Measurements from ENCODE around the gene P3H2.
A peak's percentile ranks its signal among the peaks of the same experiment; 100 is the strongest.

Gene P3H2

GRCh38 chr3:189950258-189950657 lies 170.4 kb downstream of the P3H2 start:
- Histone ChIP-seq H3K27ac (peak overlapping the region; percentile 98), H3K9me3 (ENCODE audit: low read depth, low read length) (no peaks in the 10 kb centered on the region; the same call in 1 of the 2 replicates), H3K36me3 (ENCODE audit: insufficient read depth, low read length) (peaks cover 8% of the 10 kb centered on the region; the same call in 1 of the 2 replicates), H3K4me3 (no peak overlapping the region), H3K9ac (ENCODE audit: insufficient read length) (peak overlapping the region; percentile 30)
- peak; percentile 12 for TF ChIP-seq FOXP2 (optimal IDR thresholded peaks at IDR 0.05; ENCODE audit: control extremely low read depth, extremely low read length, insufficient read depth)
- no peak for TF ChIP-seq POLR2AphosphoS5 (IDR thresholded peaks at IDR 0.05; ENCODE audit: borderline replicate concordance, low read depth, low read length)
- no peak for DNase-seq (ENCODE audit: low read depth, low spot score)

GRCh38 chr3:189949580-189949979 lies 171.1 kb downstream of the P3H2 start:
- Histone ChIP-seq H3K9ac (ENCODE audit: insufficient read length) (peak overlapping the region; percentile 30), H3K9me3 (ENCODE audit: low read depth, low read length) (no peaks in the 10 kb centered on the region; the same call in 1 of the 2 replicates)
- TF ChIP-seq POLR2AphosphoS5 (IDR thresholded peaks at IDR 0.05; ENCODE audit: borderline replicate concordance, low read depth, low read length) (no peak), FOXP2 (optimal IDR thresholded peaks at IDR 0.05; ENCODE audit: control extremely low read depth, extremely low read length, insufficient read depth) (no peak), EZH2 (IDR thresholded peaks at IDR 0.05) (no peak)

GRCh38 chr3:189948724-189949045 lies 172.0 kb downstream of the P3H2 start:
- Histone ChIP-seq H3K4me3 (no peak overlapping the region), H3K9me3 (ENCODE audit: low read depth, low read length) (no peaks in the 10 kb centered on the region; the same call in 1 of the 2 replicates), H3K9ac (ENCODE audit: insufficient read length) (peak overlapping the region; percentile 77), H3K27ac (peak overlapping the region; percentile 98), H3K36me3 (ENCODE audit: insufficient read depth, low read length) (peaks cover 8% of the 10 kb centered on the region; the same call in 1 of the 2 replicates)
- TF ChIP-seq FOXP2 (optimal IDR thresholded peaks at IDR 0.05; ENCODE audit: control extremely low read depth, extremely low read length, insufficient read depth), result no peak
- no peak for TF ChIP-seq POLR2AphosphoS5 (IDR thresholded peaks at IDR 0.05; ENCODE audit: borderline replicate concordance, low read depth, low read length)
- no peak for TF ChIP-seq EZH2 (IDR thresholded peaks at IDR 0.05)
- DNase-seq (ENCODE audit: low read depth, low spot score), result no peak

More at GRCh38 chr3:189949580-189949979, 171.1 kb downstream of the P3H2 start:
- no peak for DNase-seq (ENCODE audit: low read depth, low spot score)
- Histone ChIP-seq H3K36me3 (ENCODE audit: insufficient read depth, low read length) (peaks cover 8% of the 10 kb centered on the region; the same call in 1 of the 2 replicates), H3K4me3 (no peak overlapping the region), H3K27ac (peak overlapping the region; percentile 98)

GRCh38 chr3:189947948-189948723 lies 172.6 kb downstream of the P3H2 start:
- Histone ChIP-seq H3K9ac (ENCODE audit: insufficient read length) (peak overlapping the region; percentile 77), H3K27ac (peak overlapping the region; percentile 98), H3K36me3 (ENCODE audit: insufficient read depth, low read length) (peaks cover 8% of the 10 kb centered on the region; the same call in 1 of the 2 replicates), H3K9me3 (ENCODE audit: low read depth, low read length) (no peaks in the 10 kb centered on the region; the same call in 1 of the 2 replicates), H3K4me3 (no peak overlapping the region)
- peak; percentile 96 for DNase-seq (ENCODE audit: low read depth, low spot score)
- TF ChIP-seq POLR2AphosphoS5 (IDR thresholded peaks at IDR 0.05; ENCODE audit: borderline replicate concordance, low read depth, low read length) (no peak), FOXP2 (optimal IDR thresholded peaks at IDR 0.05; ENCODE audit: control extremely low read depth, extremely low read length, insufficient read depth) (no peak), EZH2 (IDR thresholded peaks at IDR 0.05) (no peak)

GRCh38 chr3:189947068-189947467 lies 173.6 kb downstream of the P3H2 start:
- peaks cover 1% of the 10 kb centered on the region; the same call in 1 of the 2 replicates for H3K36me3 ChIP-seq (ENCODE audit: insufficient read depth, low read length)
- TF ChIP-seq EZH2 (IDR thresholded peaks at IDR 0.05) (no peak), FOXP2 (optimal IDR thresholded peaks at IDR 0.05; ENCODE audit: control extremely low read depth, extremely low read length, insufficient read depth) (no peak), POLR2AphosphoS5 (IDR thresholded peaks at IDR 0.05; ENCODE audit: borderline replicate concordance, low read depth, low read length) (no peak)
- peak overlapping the region; percentile 57 for H3K9ac ChIP-seq (ENCODE audit: insufficient read length)
- H3K9me3 ChIP-seq (ENCODE audit: low read depth, low read length), result no peaks in the 10 kb centered on the region
- no peak overlapping the region for H3K4me3 ChIP-seq
- H3K27ac ChIP-seq, result peak overlapping the region; percentile 98
- no peak for DNase-seq (ENCODE audit: low read depth, low spot score)

- no peak overlapping the region for H3K4me3 ChIP-seq
- DNase-seq (ENCODE audit: low read depth, low spot score), result no peak
These were observed 174.6 kb downstream of the P3H2 start for GRCh38 chr3:189945935-189946709.

GRCh38 chr3:189944285-189945145 lies 176.2 kb downstream of the P3H2 start:
- no peak for DNase-seq (ENCODE audit: low read depth, low spot score)
- Histone ChIP-seq H3K9me3 (ENCODE audit: low read depth, low read length) (no peaks in the 10 kb centered on the region), H3K9ac (ENCODE audit: insufficient read length) (no peak overlapping the region), H3K36me3 (ENCODE audit: insufficient read depth, low read length) (no peaks in the 10 kb centered on the region), H3K27ac (peak overlapping the region; percentile 61), H3K4me3 (no peak overlapping the region)
- TF ChIP-seq EZH2 (IDR thresholded peaks at IDR 0.05) (no peak), FOXP2 (optimal IDR thresholded peaks at IDR 0.05; ENCODE audit: control extremely low read depth, extremely low read length, insufficient read depth) (no peak), POLR2AphosphoS5 (IDR thresholded peaks at IDR 0.05; ENCODE audit: borderline replicate concordance, low read depth, low read length) (no peak)

More at GRCh38 chr3:189945935-189946709, 174.6 kb downstream of the P3H2 start:
- Histone ChIP-seq H3K9me3 (ENCODE audit: low read depth, low read length) (no peaks in the 10 kb centered on the region), H3K27ac (peak overlapping the region; percentile 98), H3K9ac (ENCODE audit: insufficient read length) (no peak overlapping the region), H3K36me3 (ENCODE audit: insufficient read depth, low read length) (no peaks in the 10 kb centered on the region)
- no peak for TF ChIP-seq POLR2AphosphoS5 (IDR thresholded peaks at IDR 0.05; ENCODE audit: borderline replicate concordance, low read depth, low read length)
- TF ChIP-seq FOXP2 (optimal IDR thresholded peaks at IDR 0.05; ENCODE audit: control extremely low read depth, extremely low read length, insufficient read depth), result no peak
- TF ChIP-seq EZH2 (IDR thresholded peaks at IDR 0.05), result no peak
